Stimulated activated CD4-positive, alpha-beta T cell treated with anti-CD3 and anti-CD28 coated beads, Interleukin-2, amount 100 ng/mL, for 48 hours (primary cell): ENCODE measurements around the gene CH25H.
A peak's percentile ranks its signal among the peaks of the same experiment; 100 is the strongest.
"Not testable (repeated sequence)": the region's sequence is repeated elsewhere in the genome, so short reads cannot be mapped to it uniquely, and the experiment has no call there.

Experiments
- DNase-seq, 2 donors: peaks; one replicate each; pipeline ENCODE4 v3.0.0-alpha.2; 2020

Gene CH25H

GRCh38 chr10:89207181-89207800 is at the start of gene CH25H:
TSS of gene CH25H (minus strand) at chr10:89207317. CDS start at chr10:89207292, 25 bp downstream.
- DNase-seq = peak; percentile 36 to 55

GRCh38 chr10:89256340-89256739 is 49.2 kb upstream of the CH25H start:
- no peak for DNase-seq

- no peak for DNase-seq
Measured at GRCh38 chr10:89255793-89256192, 48.7 kb upstream of the CH25H start.

- peak in 1 of 2 donors; percentile 7 for DNase-seq
Measured at GRCh38 chr10:89255091-89255579, 48.0 kb upstream of the CH25H start.

- no peak for DNase-seq
Measured at GRCh38 chr10:89252225-89252585, 45.1 kb upstream of the CH25H start.

- peak; percentile 81 to 86 for DNase-seq
Measured at GRCh38 chr10:89251409-89252224, 44.5 kb upstream of the CH25H start, which contains the start of gene LIPA. TSS of gene LIPA (minus strand) at chr10:89251775. CDS start at chr10:89247648, 4,127 bp downstream.

- no peak for DNase-seq
Measured at GRCh38 chr10:89250865-89251408, 43.8 kb upstream of the CH25H start.

GRCh38 chr10:89248990-89249389 is 41.9 kb upstream of the CH25H start:
- DNase-seq = no peak

- DNase-seq = not testable (repeated sequence)
Measured at GRCh38 chr10:89247623-89248022, 40.5 kb upstream of the CH25H start.

- no peak for DNase-seq
Measured at GRCh38 chr10:89245802-89246201, 38.7 kb upstream of the CH25H start.

GRCh38 chr10:89242840-89243568 is 35.9 kb upstream of the CH25H start:
- no peak for DNase-seq

GRCh38 chr10:89242345-89242684 is 35.2 kb upstream of the CH25H start:
- DNase-seq = no peak

GRCh38 chr10:89241486-89242344 is 34.6 kb upstream of the CH25H start:
- no peak for DNase-seq

GRCh38 chr10:89241026-89241425 is 33.9 kb upstream of the CH25H start:
- DNase-seq = no peak

- no peak for DNase-seq
Measured at GRCh38 chr10:89240519-89240918, 33.4 kb upstream of the CH25H start.

- DNase-seq = no peak
Measured at GRCh38 chr10:89238956-89239644, 32.0 kb upstream of the CH25H start.

GRCh38 chr10:89237849-89238248 is 30.7 kb upstream of the CH25H start:
- no peak for DNase-seq

- DNase-seq = no peak
Measured at GRCh38 chr10:89236226-89236797, 29.2 kb upstream of the CH25H start.

GRCh38 chr10:89235073-89235798 is 28.1 kb upstream of the CH25H start:
- DNase-seq = no peak

GRCh38 chr10:89233033-89233432 is 25.9 kb upstream of the CH25H start:
- no peak for DNase-seq

- DNase-seq = no peak
Measured at GRCh38 chr10:89228962-89229361, 21.8 kb upstream of the CH25H start.
